ENCODE data around the gene LPAR6.

LPAR6 gene

GRCh38 chr13:48377857-48378256, 35.1 kb downstream of the LPAR6 start:
- no peak overlapping the region for H3K4me3 ChIP-seq (ENCODE audit: low read depth, low read length)

- no peak overlapping the region for H3K4me3 ChIP-seq (ENCODE audit: low read depth, low read length)
These were observed 42.1 kb downstream of the LPAR6 start for GRCh38 chr13:48370815-48371214.

GRCh38 chr13:48369988-48370387, 42.9 kb downstream of the LPAR6 start:
- no peak overlapping the region for H3K4me3 ChIP-seq (ENCODE audit: low read depth, low read length)

Data from iPS-11a (cell line).